NCI-H1417 (cell line): Measurements from ENCODE around the gene ZMPSTE24.

Experiments
- DNase-seq, 3 experiments: peaks; one replicate each; lab custom pipeline; 2025; lab: John Stamatoyannopoulos, UW

The ZMPSTE24 gene

GRCh38 chr1:40305451-40305850, 47.4 kb downstream of the ZMPSTE24 start:
- DNase-seq: no peak

GRCh38 chr1:40305871-40306270, 47.8 kb downstream of the ZMPSTE24 start:
- DNase-seq: no peak

GRCh38 chr1:40306296-40306695, 48.3 kb downstream of the ZMPSTE24 start:
- peak in 1 of 3 experiments; percentile 16 for DNase-seq

GRCh38 chr1:40307186-40307585, 49.1 kb downstream of the ZMPSTE24 start:
- no peak for DNase-seq

GRCh38 chr1:40308036-40308727, 50.1 kb downstream of the ZMPSTE24 start:
- no peak for DNase-seq

GRCh38 chr1:40309374-40310128, 51.5 kb downstream of the ZMPSTE24 start:
- DNase-seq: no peak

GRCh38 chr1:40310129-40310461, 52.1 kb downstream of the ZMPSTE24 start:
- no peak for DNase-seq

GRCh38 chr1:40310983-40311642, 53.1 kb downstream of the ZMPSTE24 start:
- DNase-seq: no peak

- no peak for DNase-seq
Measured at GRCh38 chr1:40311692-40312091, 53.7 kb downstream of the ZMPSTE24 start.

GRCh38 chr1:40312238-40313205, 54.5 kb downstream of the ZMPSTE24 start:
- peak in 2 of 3 experiments; percentile 18 to 32 for DNase-seq

- no peak for DNase-seq
Measured at GRCh38 chr1:40313329-40313957, 55.4 kb downstream of the ZMPSTE24 start.

GRCh38 chr1:40313958-40314720, 56.1 kb downstream of the ZMPSTE24 start:
- DNase-seq: no peak

- DNase-seq: no peak
Measured at GRCh38 chr1:40314721-40315238, 56.7 kb downstream of the ZMPSTE24 start.

GRCh38 chr1:40315239-40315794, 57.3 kb downstream of the ZMPSTE24 start:
- no peak for DNase-seq

GRCh38 chr1:40315795-40316594, 58.0 kb downstream of the ZMPSTE24 start:
- peak in 2 of 3 experiments; percentile 56 to 62 for DNase-seq

GRCh38 chr1:40316595-40317393, 58.8 kb downstream of the ZMPSTE24 start, which contains the start of gene COL9A2:
TSS of gene COL9A2 (minus strand) at chr1:40317286. CDS start at chr1:40317197, 89 bp downstream.
- peak; percentile 35 to 77 (median 75) for DNase-seq

GRCh38 chr1:40317394-40318074, 59.5 kb downstream of the ZMPSTE24 start:
- DNase-seq: peak in 1 of 3 experiments; percentile 33

GRCh38 chr1:40318476-40318875, 60.4 kb downstream of the ZMPSTE24 start:
- no peak for DNase-seq
